Endothelial cell (in vitro differentiated cells): Measurements from ENCODE around the gene VSIR. TPM values are rescaled to one million over a fixed set of nuclear protein-coding genes. Genes with fewer than 3 reads are reported as not detected.

Source experiments
- DNase-seq: peaks from one replicate; pipeline ENCODE4 v3.0.0; 2021; ENCODE audit warnings: low spot score
- H3K27ac Mint-ChIP-seq: one replicate; pipeline ENCODE4 v1.8.0; 2021; ENCODE audit warnings: mixed read lengths, inconsistent platforms; ENCODE audit not compliant: unreplicated experiment
- H3K27me3 Mint-ChIP-seq: one replicate; pipeline ENCODE4 v1.8.0; 2021; ENCODE audit warnings: mild to moderate bottlenecking, moderate library complexity, mixed read lengths, inconsistent platforms; ENCODE audit not compliant: unreplicated experiment
- H3K36me3 Mint-ChIP-seq: one replicate; pipeline ENCODE4 v1.8.0; 2021; ENCODE audit warnings: mild to moderate bottlenecking, low read depth, mixed read lengths, inconsistent platforms; ENCODE audit not compliant: unreplicated experiment
- H3K4me1 Mint-ChIP-seq: one replicate; pipeline ENCODE4 v1.8.0; 2021; ENCODE audit warnings: mild to moderate bottlenecking, mixed read lengths, inconsistent platforms; ENCODE audit not compliant: unreplicated experiment
- H3K4me3 Mint-ChIP-seq: one replicate; pipeline ENCODE4 v1.8.0; 2021; ENCODE audit warnings: mild to moderate bottlenecking, mixed read lengths, inconsistent platforms; ENCODE audit not compliant: unreplicated experiment
- H3K9me3 Mint-ChIP-seq: one replicate; pipeline ENCODE4 v1.8.0; 2021; ENCODE audit warnings: mixed read lengths, inconsistent platforms; ENCODE audit not compliant: unreplicated experiment
- CTCF ChIP-seq: fragments of 200-600 bp; sonication (generic); IDR thresholded peaks from one replicate; pipeline ENCODE4 v1.5.0; 2021; ENCODE audit warnings: antibody characterized with exemption; ENCODE audit not compliant: unreplicated experiment
- total RNA-seq: library from RNA; stranded (reverse); fragmentation: NEBNext Ultra II Directional; extraction: Animal tissue kit (Norgen Biotek cat#: 25700); gene quantifications from one replicate; pipeline ENCODE4 v1.2.1, GENCODE V29; 2021; ENCODE audit not compliant: unreplicated experiment

VSIR gene
- total RNA-seq, 1 donor from 2014 or later = 86.1 TPM

- TF ChIP-seq CTCF = no peak
- peaks cover 5% of the 10 kb centered on the region for H3K4me1 Mint-ChIP-seq
- H3K4me3 Mint-ChIP-seq = no peak overlapping the region
- H3K27ac Mint-ChIP-seq = no peak overlapping the region
- peaks cover 7% of the 10 kb centered on the region for H3K27me3 Mint-ChIP-seq
- no peak for DNase-seq
- no peaks in the 10 kb centered on the region for H3K9me3 Mint-ChIP-seq
- H3K36me3 Mint-ChIP-seq = no peaks in the 10 kb centered on the region
Measured at GRCh38 chr10:71802715-71803488, 29.6 kb upstream of the VSIR start.

- Mint-ChIP-seq H3K27me3 (peaks cover 6% of the 10 kb centered on the region), H3K27ac (no peak overlapping the region), H3K9me3 (no peaks in the 10 kb centered on the region), H3K4me3 (no peak overlapping the region), H3K4me1 (peaks cover 5% of the 10 kb centered on the region), H3K36me3 (no peaks in the 10 kb centered on the region)
- TF ChIP-seq CTCF = no peak
- DNase-seq = no peak
Measured at GRCh38 chr10:71802235-71802634, 28.9 kb upstream of the VSIR start.

- no peaks in the 10 kb centered on the region for H3K9me3 Mint-ChIP-seq
- no peak overlapping the region for H3K27ac Mint-ChIP-seq
Measured at GRCh38 chr10:71801361-71801760, 28.0 kb upstream of the VSIR start.

GRCh38 chr10:71799608-71800453 is 26.5 kb upstream of the VSIR start:
- TF ChIP-seq CTCF = no peak
- no peak for DNase-seq
- Mint-ChIP-seq H3K36me3 (no peaks in the 10 kb centered on the region), H3K27me3 (peaks cover 1% of the 10 kb centered on the region), H3K4me3 (no peak overlapping the region), H3K4me1 (peaks cover 5% of the 10 kb centered on the region), H3K27ac (no peak overlapping the region), H3K9me3 (no peaks in the 10 kb centered on the region)

More at GRCh38 chr10:71801361-71801760, 28.0 kb upstream of the VSIR start:
- H3K4me1 Mint-ChIP-seq = peaks cover 5% of the 10 kb centered on the region
- no peak overlapping the region for H3K4me3 Mint-ChIP-seq
- no peak for TF ChIP-seq CTCF
- no peaks in the 10 kb centered on the region for H3K36me3 Mint-ChIP-seq
- DNase-seq = no peak
- peaks cover 6% of the 10 kb centered on the region for H3K27me3 Mint-ChIP-seq

GRCh38 chr10:71799112-71799511 is 25.8 kb upstream of the VSIR start:
- no peak for DNase-seq
- H3K36me3 Mint-ChIP-seq = no peaks in the 10 kb centered on the region
- no peak overlapping the region for H3K27ac Mint-ChIP-seq
- no peaks in the 10 kb centered on the region for H3K9me3 Mint-ChIP-seq
- H3K27me3 Mint-ChIP-seq = peaks cover 1% of the 10 kb centered on the region
- no peak for TF ChIP-seq CTCF
- peaks cover 2% of the 10 kb centered on the region for H3K4me1 Mint-ChIP-seq
- no peak overlapping the region for H3K4me3 Mint-ChIP-seq
